Measurements from ENCODE around the gene HDAC5.

HDAC5 gene

DNA sequence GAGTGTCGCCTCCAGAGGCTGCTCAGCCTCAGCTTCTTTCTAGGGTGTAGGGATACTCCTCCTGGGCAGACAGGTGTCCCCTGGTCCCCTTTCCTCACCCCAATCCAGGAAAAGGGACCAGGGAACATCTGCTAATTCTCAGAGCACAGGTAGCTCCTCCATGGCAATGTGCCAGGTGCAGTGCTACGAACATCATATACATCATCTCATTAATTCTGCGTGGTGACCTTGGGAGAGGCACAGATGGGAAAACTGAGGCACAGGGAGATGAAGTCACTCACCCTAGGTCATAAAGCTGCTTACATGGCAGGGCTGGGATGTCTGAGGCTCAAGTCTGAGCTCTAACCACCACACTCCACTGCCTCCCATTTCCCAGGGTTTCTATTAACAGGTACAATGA, 11.7 kb downstream of the HDAC5 start:
- Histone ChIP-seq H3F3A (ENCODE audit: low read depth) (no peaks in the 10 kb centered on the region), H3K27me3 (ENCODE audit: insufficient read depth, low read length, poor library complexity, severe bottlenecking) (no peaks in the 10 kb centered on the region), H3K9ac (ENCODE audit: low read depth, low read length, poor library complexity, severe bottlenecking) (peak overlapping the region; percentile 86), H3K4me1 (ENCODE audit: insufficient read depth, low read length, poor library complexity, severe bottlenecking) (peaks cover 75% of the 10 kb centered on the region), H3K9me3 (ENCODE audit: insufficient read depth, low read depth, low read length) (no peaks in the 10 kb centered on the region), H2AFZ (ENCODE audit: low read length) (no peak overlapping the region), H3K79me2 (ENCODE audit: insufficient read depth, low read length) (peaks cover 74% of the 10 kb centered on the region), H4K20me1 (ENCODE audit: insufficient read depth, low read length, poor library complexity, severe bottlenecking) (peaks cover 33% of the 10 kb centered on the region), H3K4me2 (ENCODE audit: low read depth, low read length, poor library complexity, severe bottlenecking) (peak overlapping the region; percentile 97), H3K4me3 (ENCODE audit: low read length, poor library complexity, severe bottlenecking) (peak overlapping the region; percentile 86), H3K36me3 (ENCODE audit: insufficient read depth, low read length) (no peaks in the 10 kb centered on the region), H3K9me2 (replicated peaks; ENCODE audit: low read depth, low read length) (no peaks in the 10 kb centered on the region)
- TF ChIP-seq, protein P1, sequence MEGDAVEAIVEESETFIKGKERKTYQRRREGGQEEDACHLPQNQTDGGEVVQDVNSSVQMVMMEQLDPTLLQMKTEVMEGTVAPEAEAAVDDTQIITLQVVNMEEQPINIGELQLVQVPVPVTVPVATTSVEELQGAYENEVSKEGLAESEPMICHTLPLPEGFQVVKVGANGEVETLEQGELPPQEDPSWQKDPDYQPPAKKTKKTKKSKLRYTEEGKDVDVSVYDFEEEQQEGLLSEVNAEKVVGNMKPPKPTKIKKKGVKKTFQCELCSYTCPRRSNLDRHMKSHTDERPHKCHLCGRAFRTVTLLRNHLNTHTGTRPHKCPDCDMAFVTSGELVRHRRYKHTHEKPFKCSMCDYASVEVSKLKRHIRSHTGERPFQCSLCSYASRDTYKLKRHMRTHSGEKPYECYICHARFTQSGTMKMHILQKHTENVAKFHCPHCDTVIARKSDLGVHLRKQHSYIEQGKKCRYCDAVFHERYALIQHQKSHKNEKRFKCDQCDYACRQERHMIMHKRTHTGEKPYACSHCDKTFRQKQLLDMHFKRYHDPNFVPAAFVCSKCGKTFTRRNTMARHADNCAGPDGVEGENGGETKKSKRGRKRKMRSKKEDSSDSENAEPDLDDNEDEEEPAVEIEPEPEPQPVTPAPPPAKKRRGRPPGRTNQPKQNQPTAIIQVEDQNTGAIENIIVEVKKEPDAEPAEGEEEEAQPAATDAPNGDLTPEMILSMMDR (conservative IDR thresholded peaks at IDR 0.05; ENCODE audit: low read length): no peak
- TF ChIP-seq EZH2phosphoT487 (IDR thresholded peaks at IDR 0.05; ENCODE audit: borderline replicate concordance): no peak

- peak overlapping the region; percentile 86 for H3K4me3 ChIP-seq (ENCODE audit: low read length, poor library complexity, severe bottlenecking)
- H3K9me2 ChIP-seq (replicated peaks; ENCODE audit: low read depth, low read length): no peaks in the 10 kb centered on the region
- TF ChIP-seq EZH2phosphoT487 (IDR thresholded peaks at IDR 0.05; ENCODE audit: borderline replicate concordance): no peak
- TF ChIP-seq, protein P1 (conservative IDR thresholded peaks at IDR 0.05; ENCODE audit: low read length): 0 out of 2 replicates have a peak, but pooled peaks have one; percentile 6
- H3K36me3 ChIP-seq (ENCODE audit: insufficient read depth, low read length): no peaks in the 10 kb centered on the region
- peaks cover 80% of the 10 kb centered on the region for H3K4me1 ChIP-seq (ENCODE audit: insufficient read depth, low read length, poor library complexity, severe bottlenecking)
- no peaks in the 10 kb centered on the region for H3K27me3 ChIP-seq (ENCODE audit: insufficient read depth, low read length, poor library complexity, severe bottlenecking)
- H3K9me3 ChIP-seq (ENCODE audit: insufficient read depth, low read depth, low read length): no peaks in the 10 kb centered on the region
- peaks cover 70% of the 10 kb centered on the region for H3K79me2 ChIP-seq (ENCODE audit: insufficient read depth, low read length)
- H3K9ac ChIP-seq (ENCODE audit: low read depth, low read length, poor library complexity, severe bottlenecking): peak overlapping the region; percentile 86
- H3K4me2 ChIP-seq (ENCODE audit: low read depth, low read length, poor library complexity, severe bottlenecking): peak overlapping the region; percentile 97
- H4K20me1 ChIP-seq (ENCODE audit: insufficient read depth, low read length, poor library complexity, severe bottlenecking): peaks cover 34% of the 10 kb centered on the region
- H2AFZ ChIP-seq (ENCODE audit: low read length): no peak overlapping the region
- H3F3A ChIP-seq (ENCODE audit: low read depth): no peaks in the 10 kb centered on the region
Measured at GRCh38 chr17:44110823-44111633, 12.4 kb downstream of the HDAC5 start.

DNA sequence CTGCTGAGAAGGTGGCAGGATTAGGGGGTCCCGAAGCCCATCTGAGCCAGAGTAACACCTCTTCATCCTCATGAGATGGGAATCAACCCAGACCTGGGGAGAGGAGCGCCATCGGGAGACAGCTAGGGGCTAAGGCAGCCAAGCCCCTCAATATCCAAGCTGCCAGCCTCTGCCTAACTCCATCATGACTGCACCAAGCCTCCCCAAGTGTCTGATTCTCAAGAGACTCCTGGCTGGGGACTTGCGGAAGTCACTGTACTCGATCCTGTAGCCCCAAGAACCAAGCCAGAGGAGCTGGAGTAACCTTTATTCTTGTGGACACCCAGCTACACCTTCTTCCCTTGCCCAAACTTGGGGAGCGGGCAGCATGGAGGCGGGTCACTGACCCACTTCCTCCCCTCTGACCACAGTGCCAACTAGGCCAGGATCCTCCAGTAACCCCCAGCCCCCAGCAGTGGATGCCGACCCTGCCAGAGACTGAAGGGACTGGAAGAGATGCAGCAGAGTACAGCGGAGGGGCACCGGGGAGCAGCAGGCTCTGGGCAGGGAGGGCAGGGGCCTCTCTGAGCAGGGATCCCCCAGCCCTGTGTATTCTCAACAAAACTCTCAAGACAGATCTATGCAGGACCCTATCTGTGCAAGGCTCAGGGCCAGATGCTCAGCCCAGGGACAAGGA, 13.3 kb downstream of the HDAC5 start:
- peaks cover 35% of the 10 kb centered on the region for H4K20me1 ChIP-seq (ENCODE audit: insufficient read depth, low read length, poor library complexity, severe bottlenecking)
- H3K4me2 ChIP-seq (ENCODE audit: low read depth, low read length, poor library complexity, severe bottlenecking): peak overlapping the region; percentile 97
- no peak overlapping the region for H2AFZ ChIP-seq (ENCODE audit: low read length)
- peaks cover 81% of the 10 kb centered on the region for H3K4me1 ChIP-seq (ENCODE audit: insufficient read depth, low read length, poor library complexity, severe bottlenecking)
- peak overlapping the region; percentile 86 for H3K9ac ChIP-seq (ENCODE audit: low read depth, low read length, poor library complexity, severe bottlenecking)
- no peaks in the 10 kb centered on the region for H3K9me3 ChIP-seq (ENCODE audit: insufficient read depth, low read depth, low read length)
- H3K27me3 ChIP-seq (ENCODE audit: insufficient read depth, low read length, poor library complexity, severe bottlenecking): no peaks in the 10 kb centered on the region
- TF ChIP-seq, protein P1 (conservative IDR thresholded peaks at IDR 0.05; ENCODE audit: low read length): no peak
- no peak for TF ChIP-seq EZH2phosphoT487 (IDR thresholded peaks at IDR 0.05; ENCODE audit: borderline replicate concordance)
- peak overlapping the region; percentile 86 for H3K4me3 ChIP-seq (ENCODE audit: low read length, poor library complexity, severe bottlenecking)
- H3K9me2 ChIP-seq (replicated peaks; ENCODE audit: low read depth, low read length): no peaks in the 10 kb centered on the region
- H3K79me2 ChIP-seq (ENCODE audit: insufficient read depth, low read length): peaks cover 79% of the 10 kb centered on the region
- H3F3A ChIP-seq (ENCODE audit: low read depth): no peaks in the 10 kb centered on the region
- no peaks in the 10 kb centered on the region for H3K36me3 ChIP-seq (ENCODE audit: insufficient read depth, low read length)

All from Loucy (cell line).